Astrocyte of the spinal cord (primary cell): ENCODE data around the gene MRPL37.

Experiments
- DNase-seq: peaks from one replicate; pipeline ENCODE4 v3.0.0; 2011; ENCODE audit warnings: low read depth, low spot score
- H3K4me3 ChIP-seq: 2 replicates; pipeline ENCODE4 v1.5.1; 2011; ENCODE audit warnings: low read depth, mild to moderate bottlenecking, low read length, moderate library complexity
- in situ Hi-C: cut with HindIII; loops from 2 replicates; pipeline ENCODE4 v1.10.0; 2017; ENCODE audit warnings: low sequenced_read_pairs
- TF ChIP-seq, protein P1 (sequence below): IDR thresholded peaks from 2 replicates; pipeline ENCODE4 v1.5.1; 2012; ENCODE audit warnings: low read depth, mild to moderate bottlenecking, low read length, inconsistent platforms

The MRPL37 gene

DNA sequence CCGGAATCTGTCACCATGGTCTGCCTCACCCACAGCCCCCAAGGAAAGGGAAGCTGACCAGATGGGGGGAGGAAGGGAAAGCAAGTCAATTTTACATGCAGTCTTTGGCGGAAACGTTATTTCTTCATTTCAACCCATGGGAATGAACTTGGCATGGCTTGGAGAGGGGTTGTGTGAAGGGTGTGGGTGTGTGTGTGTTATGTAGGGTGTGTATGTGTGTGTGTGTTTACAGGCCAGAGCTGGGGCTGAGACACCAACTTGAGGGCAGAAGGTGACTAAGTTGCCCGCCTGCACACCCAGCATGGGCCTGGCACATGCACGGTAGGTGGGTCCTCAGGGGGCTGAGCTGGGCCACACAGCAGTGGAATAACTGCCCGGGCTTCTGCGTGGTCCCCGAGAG is 65.2 kb downstream of the MRPL37 start:
- no peak for DNase-seq
- in situ Hi-C loops: no loop called here
- H3K4me3 ChIP-seq: no peak overlapping the region
- TF ChIP-seq, protein P1, sequence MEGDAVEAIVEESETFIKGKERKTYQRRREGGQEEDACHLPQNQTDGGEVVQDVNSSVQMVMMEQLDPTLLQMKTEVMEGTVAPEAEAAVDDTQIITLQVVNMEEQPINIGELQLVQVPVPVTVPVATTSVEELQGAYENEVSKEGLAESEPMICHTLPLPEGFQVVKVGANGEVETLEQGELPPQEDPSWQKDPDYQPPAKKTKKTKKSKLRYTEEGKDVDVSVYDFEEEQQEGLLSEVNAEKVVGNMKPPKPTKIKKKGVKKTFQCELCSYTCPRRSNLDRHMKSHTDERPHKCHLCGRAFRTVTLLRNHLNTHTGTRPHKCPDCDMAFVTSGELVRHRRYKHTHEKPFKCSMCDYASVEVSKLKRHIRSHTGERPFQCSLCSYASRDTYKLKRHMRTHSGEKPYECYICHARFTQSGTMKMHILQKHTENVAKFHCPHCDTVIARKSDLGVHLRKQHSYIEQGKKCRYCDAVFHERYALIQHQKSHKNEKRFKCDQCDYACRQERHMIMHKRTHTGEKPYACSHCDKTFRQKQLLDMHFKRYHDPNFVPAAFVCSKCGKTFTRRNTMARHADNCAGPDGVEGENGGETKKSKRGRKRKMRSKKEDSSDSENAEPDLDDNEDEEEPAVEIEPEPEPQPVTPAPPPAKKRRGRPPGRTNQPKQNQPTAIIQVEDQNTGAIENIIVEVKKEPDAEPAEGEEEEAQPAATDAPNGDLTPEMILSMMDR: no peak

DNA sequence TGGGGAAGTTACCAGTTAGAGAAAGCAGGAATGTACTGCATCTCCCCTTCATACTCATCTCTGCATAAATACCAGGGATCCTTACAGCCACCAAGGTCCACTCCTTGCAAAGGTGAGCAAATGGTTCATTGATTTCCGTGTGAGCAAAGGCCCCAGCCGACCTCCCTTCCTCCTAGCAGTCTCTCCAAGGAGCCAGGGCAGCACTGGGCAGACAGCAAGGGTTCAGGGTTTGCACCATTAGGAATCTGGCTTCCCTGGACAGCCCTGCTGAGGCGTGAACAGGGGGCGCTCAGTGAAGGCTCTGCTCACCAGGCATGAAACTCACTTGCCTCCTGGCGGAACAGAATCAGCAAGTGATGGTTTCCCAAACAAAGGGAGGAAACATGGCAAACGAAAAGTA is 65.7 kb downstream of the MRPL37 start:
- in situ Hi-C loops: no loop called here
- H3K4me3 ChIP-seq: no peak overlapping the region
- no peak for DNase-seq
- TF ChIP-seq, protein P1: no peak

DNA sequence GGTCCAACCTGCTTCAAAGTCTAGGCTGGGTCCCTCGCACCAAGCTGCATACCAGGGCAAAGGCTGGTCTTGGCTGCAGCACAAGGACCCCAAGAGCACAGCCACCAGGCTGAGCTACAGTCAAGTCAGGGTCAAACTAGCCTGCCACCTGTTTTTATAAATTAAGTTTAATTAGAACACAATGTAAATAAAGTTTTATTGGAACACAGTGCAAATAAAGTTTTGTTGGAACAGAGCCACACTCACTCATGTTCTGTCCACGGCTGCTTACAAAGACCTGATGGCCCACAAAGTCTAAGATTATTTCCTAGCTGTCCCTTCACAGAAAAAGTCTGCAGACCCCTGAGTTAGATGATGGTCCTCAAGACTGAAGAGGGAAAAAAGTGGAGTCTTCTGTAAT is 66.2 kb downstream of the MRPL37 start:
- in situ Hi-C loops: no loop called here
- no peak for DNase-seq
- TF ChIP-seq, protein P1: no peak

DNA sequence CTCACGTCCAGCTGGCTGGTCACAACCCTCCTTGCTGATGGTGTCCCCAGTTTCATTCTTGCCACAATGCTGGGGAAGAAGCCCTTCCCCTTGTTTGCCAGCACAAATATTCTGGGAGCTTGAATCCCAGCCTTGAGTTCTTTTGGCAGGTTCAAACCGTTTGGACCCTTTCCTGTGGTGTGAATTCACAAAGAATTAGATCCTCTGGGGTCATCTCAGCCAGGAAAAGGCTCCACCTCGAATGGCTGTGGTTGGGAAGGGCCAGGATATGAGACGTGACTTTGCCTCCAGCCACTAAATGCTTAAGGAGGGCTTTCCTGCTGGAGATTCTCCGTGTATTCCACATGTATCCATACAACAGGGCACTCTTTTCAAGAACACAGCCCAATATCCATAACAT is 66.9 kb downstream of the MRPL37 start:
- no peak for DNase-seq
- in situ Hi-C loops: no loop called here
- no peak overlapping the region for H3K4me3 ChIP-seq
- TF ChIP-seq, protein P1: no peak

More for the DNA sequence above, 66.2 kb downstream of the MRPL37 start:
- H3K4me3 ChIP-seq: no peak overlapping the region
